NCI-H345 treated with DMSO at 0.1 percent for 48 hours (cell line): ENCODE data around the gene TPM4.

Experiments used
- DNase-seq: peaks from one replicate; lab custom pipeline; 2025; ENCODE audit not compliant: unreplicated experiment; lab: John Stamatoyannopoulos, UW

Gene TPM4

GRCh38 chr19:16041299-16041990 lies 34.9 kb upstream of the TPM4 start:
- DNase-seq: no peak

GRCh38 chr19:16041991-16042386 lies 34.3 kb upstream of the TPM4 start:
- no peak for DNase-seq

- no peak for DNase-seq
Measured at GRCh38 chr19:16042533-16043085, 33.7 kb upstream of the TPM4 start.

- no peak for DNase-seq
Measured at GRCh38 chr19:16043156-16043757, 33.0 kb upstream of the TPM4 start.

GRCh38 chr19:16044746-16045145 lies 31.5 kb upstream of the TPM4 start:
- DNase-seq: no peak

DNA sequence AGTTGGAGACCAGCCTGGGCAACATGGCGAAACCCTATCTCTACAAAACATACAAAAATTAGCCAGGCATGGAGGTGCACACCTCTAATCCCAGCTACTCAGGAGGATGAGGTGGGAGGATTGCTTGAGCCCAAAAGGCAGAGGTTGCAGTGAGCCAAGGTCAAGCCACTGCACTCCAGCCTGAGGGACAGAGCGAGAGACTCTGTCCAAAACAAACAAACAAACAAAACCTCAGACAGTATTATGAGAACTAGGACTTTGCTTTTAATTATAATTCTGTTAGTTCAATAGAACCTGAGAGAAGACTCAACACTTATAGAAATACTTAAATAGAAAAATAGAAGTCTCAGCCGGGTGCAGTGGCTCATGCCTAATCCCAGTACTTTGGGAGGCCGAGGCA lies 31.1 kb upstream of the TPM4 start:
- DNase-seq: no peak

- DNase-seq: no peak
Measured at GRCh38 chr19:16045893-16046292, 30.4 kb upstream of the TPM4 start.

DNA sequence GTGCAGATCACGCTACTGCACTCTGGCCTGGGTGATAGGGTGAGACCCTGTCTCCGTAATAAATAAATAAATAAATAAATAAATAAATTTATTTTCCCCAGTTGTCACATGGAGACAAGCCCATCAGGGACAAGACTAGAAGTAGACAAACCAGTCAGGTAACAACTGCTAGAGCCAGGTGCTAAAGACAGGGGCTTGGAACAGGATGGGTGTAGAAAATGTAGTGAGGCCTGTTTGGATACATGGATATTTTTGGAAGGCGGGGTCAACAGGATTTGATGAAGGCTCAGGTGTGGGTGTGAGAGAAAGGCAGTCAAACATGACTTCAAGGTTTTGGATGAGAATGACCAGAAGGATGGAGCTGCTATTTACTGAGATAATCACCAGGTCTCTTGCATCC lies 27.7 kb upstream of the TPM4 start:
- no peak for DNase-seq

DNA sequence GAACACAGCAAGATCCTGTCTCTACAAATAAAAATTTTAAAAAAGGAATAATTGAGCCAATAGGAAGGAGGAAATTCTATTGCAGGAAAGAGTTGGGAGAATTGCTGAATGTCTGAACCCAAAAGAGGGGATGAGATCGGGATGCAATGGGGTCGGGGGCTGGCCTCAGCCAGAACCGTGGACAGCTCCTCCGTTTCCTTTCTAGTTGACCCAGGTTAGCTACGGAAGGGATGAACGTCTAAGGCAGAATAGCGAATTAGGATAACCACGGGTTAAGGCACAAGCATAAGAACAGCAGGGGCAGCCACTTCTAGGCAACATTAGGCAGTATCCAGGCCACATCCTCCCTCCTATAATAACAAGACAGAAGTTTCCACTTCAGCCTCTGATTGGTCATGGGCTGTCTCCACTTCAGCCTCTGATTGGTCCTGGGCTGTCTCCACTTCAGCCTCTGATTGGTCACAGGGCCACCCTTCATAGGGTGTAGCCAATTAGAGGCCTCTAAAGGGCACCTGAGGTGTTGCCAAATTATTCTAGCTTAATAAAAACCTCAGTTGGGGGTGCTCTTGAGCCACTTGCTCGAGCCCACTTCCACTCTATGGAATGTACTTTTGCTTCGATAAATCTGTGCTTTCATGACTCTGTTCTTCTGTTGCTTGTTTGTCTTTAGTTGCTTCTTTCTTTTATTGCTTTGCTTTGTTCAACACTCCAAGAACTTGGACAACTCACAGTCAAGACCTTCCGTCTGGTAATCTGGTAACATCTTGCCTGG lies 24.9 kb upstream of the TPM4 start:
- no peak for DNase-seq

DNA sequence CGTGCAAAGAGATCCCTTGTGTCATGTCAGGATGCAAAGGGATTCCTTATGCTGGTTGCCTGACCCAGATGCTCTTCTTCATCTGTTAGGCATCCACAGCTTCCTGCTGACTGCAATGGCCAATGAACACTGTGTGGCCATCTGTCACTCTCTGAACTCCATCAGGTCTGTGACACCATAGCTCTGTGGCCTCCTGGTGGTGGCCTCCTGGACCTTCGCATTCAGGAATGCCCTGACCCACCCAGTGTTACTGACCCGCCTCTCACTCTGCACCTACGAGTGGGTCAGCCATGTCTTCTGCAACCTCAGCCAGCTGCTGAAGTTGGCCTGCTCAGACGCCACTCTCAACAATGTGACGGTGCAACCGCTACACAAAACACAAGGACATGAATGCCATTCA lies 23.9 kb upstream of the TPM4 start:
- DNase-seq: no peak

GRCh38 chr19:16057062-16057461 lies 19.2 kb upstream of the TPM4 start:
- DNase-seq: no peak

- DNase-seq: no peak
Measured at GRCh38 chr19:16060294-16060693, 16.0 kb upstream of the TPM4 start.

- DNase-seq: no peak
Measured at GRCh38 chr19:16061943-16062342, 14.4 kb upstream of the TPM4 start.

DNA sequence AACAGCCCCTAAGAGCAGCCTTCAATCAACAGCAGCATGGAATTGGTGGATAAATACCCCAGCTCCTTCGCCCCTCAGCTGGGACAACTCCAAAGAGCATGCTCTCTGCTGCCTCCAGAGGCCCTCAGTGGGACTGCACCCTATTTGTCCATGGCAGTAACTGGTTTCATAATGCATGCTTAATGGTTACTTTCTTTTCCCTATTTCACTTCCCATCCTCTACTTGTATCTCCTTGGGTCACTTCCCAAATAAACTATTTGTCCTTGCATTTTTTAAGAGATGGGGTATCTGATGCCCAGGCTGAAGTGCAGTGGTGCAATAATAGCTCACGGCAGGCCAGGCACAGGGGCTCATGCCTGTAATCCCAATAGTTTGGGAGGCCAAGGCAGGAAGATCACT lies 13.5 kb upstream of the TPM4 start:
- DNase-seq: no peak

DNA sequence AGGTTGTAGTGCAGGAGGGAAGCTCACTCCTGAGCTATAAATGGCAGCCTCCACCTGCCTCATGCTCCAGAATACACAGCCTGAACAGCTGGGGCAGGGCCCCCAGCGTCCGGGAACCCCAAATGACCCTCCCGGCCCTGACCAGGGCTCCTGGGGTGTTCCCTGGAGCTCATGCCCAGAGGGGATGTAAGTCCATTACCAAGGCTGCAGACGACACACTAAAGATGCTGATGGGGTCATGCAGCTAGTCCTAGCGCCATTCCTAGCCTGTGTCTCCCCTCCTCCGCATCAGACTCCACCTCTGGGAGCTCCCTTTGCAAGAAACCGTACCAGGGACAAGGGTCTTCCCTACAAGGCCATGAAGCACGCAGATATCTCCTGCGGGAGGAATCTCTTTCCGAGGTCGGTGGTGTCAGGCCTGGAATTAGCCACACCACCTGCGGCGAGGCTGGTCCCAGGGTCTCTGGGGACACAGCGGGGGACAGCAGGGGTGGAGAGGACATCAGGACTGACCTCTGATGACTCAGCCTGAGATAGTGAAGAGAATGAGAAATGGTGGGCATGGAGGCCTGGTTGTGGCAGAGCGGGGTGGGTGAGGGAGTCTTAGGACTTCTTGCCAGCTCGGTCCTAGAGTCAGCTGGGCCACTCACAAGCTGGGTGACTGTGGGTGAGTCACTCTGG lies 11.9 kb upstream of the TPM4 start:
- no peak for DNase-seq

- DNase-seq: no peak
Measured at GRCh38 chr19:16066611-16067104, 9.6 kb upstream of the TPM4 start.

GRCh38 chr19:16067205-16067938 lies 8.9 kb upstream of the TPM4 start:
- no peak for DNase-seq

DNA sequence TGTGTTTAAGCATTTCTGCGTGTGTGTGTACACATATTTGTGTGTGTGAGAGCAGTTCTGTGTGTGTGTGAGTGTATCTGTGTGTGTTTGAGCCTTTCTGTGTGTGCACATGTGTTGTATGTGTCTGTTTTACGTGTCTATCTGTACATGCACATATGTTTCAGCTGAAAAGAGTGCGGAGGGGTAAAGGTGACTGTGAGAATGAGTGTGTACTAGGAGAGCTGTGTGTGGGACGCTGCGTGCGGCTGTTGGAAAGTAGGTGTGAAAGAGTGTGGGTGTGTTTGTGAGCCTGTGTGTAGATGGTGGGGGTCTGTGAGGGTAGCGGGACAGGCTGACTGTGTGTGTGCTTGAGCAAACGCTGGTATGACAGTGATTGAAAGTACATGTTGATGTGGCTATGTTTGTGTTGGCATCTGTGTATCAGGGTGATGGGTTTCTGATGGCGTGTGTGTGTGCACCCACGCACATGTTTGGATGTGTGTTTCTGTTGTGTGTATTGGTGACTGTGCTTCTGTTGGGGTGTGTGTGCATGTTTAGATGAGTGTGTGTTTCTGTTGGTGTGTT lies 7.5 kb upstream of the TPM4 start:
- DNase-seq: no peak

- DNase-seq: no peak
Measured at GRCh38 chr19:16069813-16070365, 6.4 kb upstream of the TPM4 start.
